Stomach (tissue), 19 donors: ENCODE measurements around the gene ZNF211. TPM values are rescaled to one million over a fixed set of nuclear protein-coding genes. Genes with fewer than 3 reads are reported as not detected.
A peak's percentile ranks its signal among the peaks of the same experiment; 100 is the strongest.

Experiments
- DNase-seq, 2 donors: peaks; one replicate each; pipeline versions ENCODE4 v3.0.0 to v3.0.0-alpha.2; 2013 to 2019
- H3K27ac ChIP-seq, 5 donors: fragments of 200-600 bp in 4 of 5; sonication (generic) in 4 of 5; one replicate each; pipeline ENCODE4 v1.5.1; 2013 to 2019; ENCODE audit warnings: mild to moderate bottlenecking in 1 of 5, moderate library complexity in 1 of 5
- H3K27me3 ChIP-seq, 3 donors: fragments of 200-600 bp; sonication (generic); one replicate each; pipeline ENCODE4 v1.5.1; 2017 to 2019; ENCODE audit warnings: mixed run types in 1 of 3
- H3K36me3 ChIP-seq, 4 donors: fragments of 200-600 bp; sonication (generic); 1 replicate in 3 of 4; 2 replicates in 1 of 4; pipeline ENCODE4 v1.5.1; 2016 to 2019
- H3K4me1 ChIP-seq, 4 donors: fragments of 200-600 bp; sonication (generic); one replicate each; pipeline ENCODE4 v1.5.1; 2016 to 2019
- H3K4me3 ChIP-seq, 4 donors: fragments of 200-600 bp; sonication (generic) in 3 of 4; one replicate each; pipeline ENCODE4 v1.5.1; 2016 to 2019; ENCODE audit warnings: mild to moderate bottlenecking in 1 of 4
- H3K9me3 ChIP-seq, 4 donors: fragments of 200-600 bp; sonication (generic); one replicate each; pipeline ENCODE4 v1.5.1; 2016 to 2019
- EP300 ChIP-seq: sonication (generic); formaldehyde crosslinking; IDR thresholded peaks from one replicate; pipeline ENCODE4 v1.6.1; 2017; ENCODE audit warnings: antibody characterized with exemption
- POLR2A ChIP-seq, 4 donors: fragments of 450-650 bp; IDR thresholded peaks; one replicate each; pipeline ENCODE4 v1.6.1; 2016; ENCODE audit warnings: antibody characterized with exemption in 4 of 4, control low read depth in 2 of 4, mild to moderate bottlenecking in 1 of 4, moderate library complexity in 1 of 4
- POLR2AphosphoS5 ChIP-seq, 3 donors: sonication (generic); formaldehyde crosslinking; IDR thresholded peaks; one replicate each; pipeline ENCODE4 v1.6.1; 2016; ENCODE audit warnings: antibody characterized with exemption in 3 of 3
- WGBS, 5 donors: extraction: QIAGEN DNeasy Blood & Tissue Kit in 3 of 5; methylation state at CpG; one replicate each; pipeline versions ENCODE4 v1.1.5 to v1.1.7; 2013 to 2018; 5-methylcytosine and 5-hydroxymethylcytosine counted together
- intact Hi-C: fragments of 100-400 bp; cut with DNase I; formaldehyde crosslinking; loops from one replicate; pipeline ENCODE4 v1.15.1; 2023; ENCODE audit warnings: low total_unique reads
- long read RNA-seq, 10 donors: transcript quantifications; one replicate each; lab custom pipeline, GENCODE V29; 2026
- polyA plus RNA-seq, 3 donors: library from polyadenylated mRNA; stranded (reverse); fragments of 200-250 nt; gene quantifications; one replicate each; pipeline ENCODE4 v1.2.3, GENCODE V29; 2013
- total RNA-seq, 5 donors: library from RNA; depleted of rRNA; stranded (reverse); fragments of >200 nt; gene quantifications; one replicate each; pipeline versions ENCODE4 v1.1.0 to v1.2.3, GENCODE V29; 2014 to 2016
- TF ChIP-seq, protein P1 (sequence below), 7 experiments: fragments of 450-650 bp in 4 of 7; fragments of 200-600 bp in 3 of 7; sonication (generic) in 3 of 7; IDR thresholded peaks; one replicate each; pipeline ENCODE4 v1.5.1; 2016 to 2019; ENCODE audit warnings: antibody characterized with exemption in 7 of 7, control low read depth in 2 of 7, mild to moderate bottlenecking in 1 of 7
- donor health status: healthy with polysubstance abuse.
- donor health status: Bipolar disorder and iron deficiency.
- donor health status: healthy.

ZNF211 gene
- total RNA-seq: 10 to 100 TPM in 3 of 5 donors, 1 to 10 TPM in 2; 5.4 to 37.1 (median 14.6) TPM
- polyA plus RNA-seq: 1 to 10 TPM; 4.4 to 9.8 (median 5.7) TPM
- long read RNA-seq, donor 1, partial matches to known transcripts: 0 of 6 reads
- long read RNA-seq, donor 1, other reads (novel, unspliced or antisense): 0 of 6 reads
- long read RNA-seq, donor 2, partial matches to known transcripts: 0 of 1 reads
- long read RNA-seq, donor 2, other reads (novel, unspliced or antisense): 0 of 1 reads
- long read RNA-seq, donor 3, partial matches to known transcripts: 0 of 3 reads
- long read RNA-seq, donor 3, other reads (novel, unspliced or antisense): 0 of 3 reads
- long read RNA-seq, donor 4: 0 reads
- long read RNA-seq, donor 5, partial matches to known transcripts: 0 of 2 reads
- long read RNA-seq, donor 5, other reads (novel, unspliced or antisense): 0 of 2 reads
- long read RNA-seq, donor 6, partial matches to known transcripts: 7 of 14 reads
- long read RNA-seq, donor 6, other reads (novel, unspliced or antisense): 0 of 14 reads
- long read RNA-seq, donor 7, partial matches to known transcripts: 0 of 6 reads
- long read RNA-seq, donor 7, other reads (novel, unspliced or antisense): 0 of 6 reads
- long read RNA-seq, donor 8, partial matches to known transcripts: 0 of 3 reads
- long read RNA-seq, donor 8, other reads (novel, unspliced or antisense): 0 of 3 reads
- long read RNA-seq, donor 9, partial matches to known transcripts: 0 of 2 reads
- long read RNA-seq, donor 9, other reads (novel, unspliced or antisense): 0 of 2 reads
- long read RNA-seq, donor 10: 0 reads

DNA sequence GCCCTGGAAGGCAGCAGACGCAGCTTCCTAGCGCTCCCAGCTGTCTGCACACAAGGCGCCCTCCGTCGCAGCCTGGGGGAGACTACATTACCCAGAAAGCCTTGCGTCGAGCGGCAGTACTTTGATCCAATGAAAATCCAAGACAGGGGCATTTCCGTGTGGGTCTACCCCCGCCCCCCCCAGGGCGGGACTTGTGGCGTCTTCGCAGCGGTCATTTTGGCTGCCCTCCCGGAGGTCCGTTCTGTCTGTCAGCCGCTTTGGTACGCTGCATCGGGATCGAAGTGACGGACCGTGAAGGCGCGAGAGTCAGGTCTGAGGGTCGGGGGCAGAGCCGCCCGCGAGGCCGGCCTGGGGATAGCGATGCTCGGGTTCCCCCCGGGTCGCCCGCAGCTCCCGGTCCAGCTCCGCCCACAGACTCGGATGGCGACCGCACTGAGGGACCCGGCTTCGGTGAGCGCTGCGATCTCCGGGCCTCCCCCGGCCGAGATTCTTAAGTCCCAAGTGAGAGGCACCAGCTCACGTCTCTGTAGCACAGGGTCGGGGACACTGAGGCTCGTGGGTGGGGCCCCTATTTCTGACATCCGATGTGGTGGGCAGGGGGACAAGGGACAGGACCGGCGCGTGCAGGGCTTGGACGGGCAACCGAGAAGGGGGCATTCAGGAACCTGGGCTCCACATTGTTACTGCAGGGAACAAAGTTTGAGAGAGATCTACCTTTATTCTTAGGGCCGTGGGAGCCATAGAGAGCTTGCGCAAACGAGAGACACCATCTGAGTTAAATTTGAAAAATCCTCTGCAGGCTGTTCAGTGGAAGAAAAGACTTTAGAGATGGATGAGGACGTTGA lies at the start of gene ZNF211:
ZNF211 (plus strand) TSS at position 182 of the 845 bp plus-strand sequence; CDS start at position 361, 179 bp downstream.
- H3K36me3 ChIP-seq: peaks cover 19 to 45% (median 38%) of the 10 kb centered on the region in 4 donors
- peak within 1 kb of the TSS; percentile 71 to 96 (median 84) for H3K4me3 ChIP-seq
- WGBS, 5 donors: 1 to 2% (median 1%) methylated on average over 22 to 59 of the region's 59 CpGs
- peak within 1 kb of the TSS; percentile 77 to 89 (median 83) for H3K27ac ChIP-seq
- intact Hi-C loops: no loop called here
- H3K4me1 ChIP-seq: peaks cover 0 to 21% (median 13%) of the 10 kb centered on the region in 4 donors
- TF ChIP-seq POLR2AphosphoS5 (IDR thresholded peaks at IDR 0.05): peak in 2 of 3 donors; percentile 51 to 81
- TF ChIP-seq, protein P1, sequence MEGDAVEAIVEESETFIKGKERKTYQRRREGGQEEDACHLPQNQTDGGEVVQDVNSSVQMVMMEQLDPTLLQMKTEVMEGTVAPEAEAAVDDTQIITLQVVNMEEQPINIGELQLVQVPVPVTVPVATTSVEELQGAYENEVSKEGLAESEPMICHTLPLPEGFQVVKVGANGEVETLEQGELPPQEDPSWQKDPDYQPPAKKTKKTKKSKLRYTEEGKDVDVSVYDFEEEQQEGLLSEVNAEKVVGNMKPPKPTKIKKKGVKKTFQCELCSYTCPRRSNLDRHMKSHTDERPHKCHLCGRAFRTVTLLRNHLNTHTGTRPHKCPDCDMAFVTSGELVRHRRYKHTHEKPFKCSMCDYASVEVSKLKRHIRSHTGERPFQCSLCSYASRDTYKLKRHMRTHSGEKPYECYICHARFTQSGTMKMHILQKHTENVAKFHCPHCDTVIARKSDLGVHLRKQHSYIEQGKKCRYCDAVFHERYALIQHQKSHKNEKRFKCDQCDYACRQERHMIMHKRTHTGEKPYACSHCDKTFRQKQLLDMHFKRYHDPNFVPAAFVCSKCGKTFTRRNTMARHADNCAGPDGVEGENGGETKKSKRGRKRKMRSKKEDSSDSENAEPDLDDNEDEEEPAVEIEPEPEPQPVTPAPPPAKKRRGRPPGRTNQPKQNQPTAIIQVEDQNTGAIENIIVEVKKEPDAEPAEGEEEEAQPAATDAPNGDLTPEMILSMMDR (IDR thresholded peaks at IDR 0.05): no peak
- peak; percentile 92 to 98 for DNase-seq
- H3K27me3 ChIP-seq: no peaks in the 10 kb centered on the region
- H3K9me3 ChIP-seq: peaks cover 10 to 59% (median 33%) of the 10 kb centered on the region in 4 donors

DNA sequence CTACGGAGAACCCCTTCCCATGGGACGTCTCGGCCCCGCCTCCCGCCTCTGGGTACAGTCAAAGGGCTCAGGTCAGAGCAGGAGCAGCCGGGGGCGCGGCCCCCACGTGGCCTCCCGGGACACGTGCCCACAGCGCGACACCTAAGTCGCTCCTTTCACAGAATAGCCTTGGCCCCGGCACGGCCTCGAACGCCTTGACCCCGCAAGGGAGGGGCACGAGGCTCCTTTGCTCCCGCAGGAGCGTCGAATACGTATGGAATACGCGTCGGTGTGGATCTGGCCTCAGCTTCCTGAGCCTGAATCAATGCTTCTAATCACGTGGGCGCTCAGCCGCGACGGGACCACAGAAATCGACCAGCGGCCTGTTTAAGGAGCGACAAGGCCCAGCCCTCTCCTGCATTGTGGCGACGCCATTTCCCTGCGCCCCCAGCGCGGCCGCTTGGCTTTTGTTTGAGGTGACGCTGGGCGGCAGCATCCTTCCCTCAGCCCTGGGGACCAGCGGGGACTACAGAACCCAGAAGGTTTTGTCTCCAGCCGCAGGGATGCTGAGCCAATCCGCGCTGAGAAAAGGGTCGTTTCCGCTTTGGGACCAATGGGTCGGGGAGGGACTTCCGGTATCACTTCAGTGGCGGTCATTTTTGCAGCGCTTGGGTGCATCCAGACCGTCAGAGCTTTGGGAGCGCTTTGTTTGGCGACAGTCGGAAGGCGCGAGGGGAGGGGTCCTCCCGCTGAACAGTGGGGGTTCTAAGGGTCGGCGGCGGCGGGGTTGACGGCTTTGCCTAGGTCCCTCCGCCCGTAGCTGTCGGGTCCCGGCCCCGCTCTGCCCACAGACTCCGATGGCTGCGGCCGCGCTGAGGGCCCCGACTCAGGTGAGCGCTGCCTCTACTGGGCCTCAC lies 49.2 kb upstream of the ZNF211 start, which contains the start of gene ZIK1:
ZIK1 (plus strand) TSS at position 625 of the 896 bp plus-strand sequence; CDS start at position 837, 212 bp downstream.
- H3K27ac ChIP-seq: peak within 1 kb of the TSS in 3 of 5 donors; percentile 36 to 51 (median 45)
- intact Hi-C loops: no loop called here
- TF ChIP-seq, protein P1 (IDR thresholded peaks at IDR 0.05): no peak
- TF ChIP-seq POLR2AphosphoS5 (IDR thresholded peaks at IDR 0.05): peak in 1 of 3 donors; percentile 40
- H3K4me3 ChIP-seq: peak within 1 kb of the TSS; percentile 50 to 76 (median 65)
- peak; percentile 75 to 98 for DNase-seq
- H3K9me3 ChIP-seq: peaks cover 4 to 77% (median 51%) of the 10 kb centered on the region in 4 donors
- H3K27me3 ChIP-seq: peaks cover 0 to 9% (median 6%) of the 10 kb centered on the region in 3 donors
- peaks cover 6 to 26% (median 22%) of the 10 kb centered on the region in 4 donors for H3K4me1 ChIP-seq
- WGBS, 5 donors: 3 to 6% (median 3%) methylated on average over 51 to 76 of the region's 76 CpGs
- H3K36me3 ChIP-seq: peaks cover 5 to 29% (median 16%) of the 10 kb centered on the region in 4 donors

DNA sequence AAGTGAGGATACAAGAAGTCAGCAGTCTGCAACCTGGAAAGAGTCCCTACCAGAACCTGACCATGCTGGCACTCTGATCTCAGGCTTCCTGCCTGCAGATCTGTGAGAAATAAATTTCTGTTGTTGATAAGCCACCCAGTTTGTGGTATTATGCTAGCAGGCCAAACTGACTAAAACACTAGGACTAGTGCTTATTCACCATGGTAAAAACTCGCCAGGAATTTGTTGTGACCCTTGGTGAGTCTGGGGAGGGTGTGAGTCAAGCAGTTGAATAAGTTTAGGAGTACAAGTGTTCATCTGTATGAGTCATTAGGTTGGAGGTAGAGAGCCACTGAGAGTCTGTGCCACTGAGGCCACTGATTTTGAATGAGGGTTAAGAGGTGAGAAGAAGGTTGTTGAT lies 45.4 kb upstream of the ZNF211 start:
- TF ChIP-seq POLR2AphosphoS5 (IDR thresholded peaks at IDR 0.05) (no peak), EP300 (no peak), POLR2A (IDR thresholded peaks at IDR 0.05) (no peak)
- TF ChIP-seq, protein P1 (IDR thresholded peaks at IDR 0.05): no peak
- no peak overlapping the region for H3K27ac ChIP-seq
- H3K9me3 ChIP-seq: peaks cover 31 to 99% (median 86%) of the 10 kb centered on the region in 4 donors
- H3K4me3 ChIP-seq: no peak overlapping the region
- peaks cover 0 to 9% (median 6%) of the 10 kb centered on the region in 3 donors for H3K27me3 ChIP-seq
- intact Hi-C loops: no loop called here
- peaks cover 19 to 66% (median 45%) of the 10 kb centered on the region in 4 donors for H3K36me3 ChIP-seq
- DNase-seq: no peak
- H3K4me1 ChIP-seq: peaks cover 6 to 21% (median 18%) of the 10 kb centered on the region in 4 donors
- WGBS, 5 donors: 90 to 100% (median 95%) methylated on average over 1 of the region's 1 CpG
